NT2/D1 (cell line): ENCODE data around the gene SOX6.
A peak's percentile ranks its signal among the peaks of the same experiment; 100 is the strongest.

Source experiments
- DNase-seq: peaks from one replicate; pipeline ENCODE4 v3.0.0-alpha.2; 2011; ENCODE audit warnings: low read depth, low spot score
- H3K27me3 ChIP-seq: 2 replicates; pipeline ENCODE4 v1.6.0; 2011; ENCODE audit warnings: mild to moderate bottlenecking; ENCODE audit not compliant: insufficient read length, insufficient read depth
- H3K36me3 ChIP-seq: 2 replicates; pipeline ENCODE4 v1.6.1; 2011; ENCODE audit warnings: mild to moderate bottlenecking, low read length, mixed read lengths; ENCODE audit not compliant: insufficient read depth, insufficient read length
- H3K4me1 ChIP-seq: 2 replicates; pipeline ENCODE4 v1.5.1; 2011; ENCODE audit not compliant: insufficient read depth, insufficient read length
- H3K4me3 ChIP-seq: 2 replicates; pipeline ENCODE4 v1.5.1; 2011; ENCODE audit warnings: low read depth; ENCODE audit not compliant: insufficient read length
- H3K9ac ChIP-seq: 2 replicates; pipeline ENCODE4 v1.6.0; 2011; ENCODE audit warnings: low read depth; ENCODE audit not compliant: insufficient read length
- H3K9me3 ChIP-seq: 2 replicates; pipeline ENCODE4 v1.5.1; 2011; ENCODE audit warnings: mild to moderate bottlenecking, low read length; ENCODE audit not compliant: insufficient read depth
- SUZ12 ChIP-seq: IDR thresholded peaks from 2 replicates; pipeline ENCODE4 v1.6.1; 2011; ENCODE audit not compliant: insufficient read length, insufficient read depth; ENCODE audit errors: extremely low read depth
- YY1 ChIP-seq: IDR thresholded peaks from 2 replicates; pipeline ENCODE4 v1.6.1; 2011; ENCODE audit not compliant: insufficient read length, insufficient read depth
- ZNF274 ChIP-seq: IDR thresholded peaks from 2 replicates; pipeline ENCODE4 v1.6.1; 2011; ENCODE audit warnings: mild to moderate bottlenecking, low read depth, low read length

The SOX6 gene

DNA sequence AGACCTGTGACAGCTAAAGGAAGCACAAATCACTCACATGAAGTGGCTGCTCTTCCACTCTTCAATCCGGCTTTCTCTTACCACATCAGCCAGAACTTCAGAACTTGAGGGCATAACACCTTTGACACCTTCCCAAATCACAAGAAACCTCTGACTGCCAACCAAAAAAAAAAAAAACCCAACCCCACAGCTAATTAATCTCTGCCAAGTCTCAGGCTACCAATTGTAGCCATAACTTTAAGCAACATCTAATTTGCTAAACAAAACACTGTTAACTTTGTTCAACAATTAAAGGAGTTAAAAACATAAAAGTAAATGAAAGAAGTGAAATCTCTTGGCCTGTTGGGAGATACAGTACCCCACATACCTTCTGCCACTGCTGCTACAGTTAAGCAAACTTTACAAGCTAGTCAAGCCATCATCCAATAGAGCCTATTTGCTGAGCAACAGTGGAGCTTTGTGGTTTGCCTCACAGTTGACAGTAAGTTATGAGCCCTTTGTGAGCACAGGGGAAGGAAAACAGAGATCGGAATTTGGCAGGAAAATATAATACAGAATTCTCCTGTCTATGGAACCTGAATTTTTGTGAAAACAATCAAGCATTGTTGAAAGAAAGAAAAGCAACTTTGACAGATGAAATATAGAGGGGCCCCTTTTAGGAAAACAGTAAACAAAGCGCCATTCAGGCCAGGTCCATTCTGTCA, at the start of gene SOX6:
SOX6 (minus strand) TSS at position 490 of the 704 bp plus-strand sequence. CDS start 15,298 bp downstream, outside the sequence.
- DNase-seq: no peak
- Histone ChIP-seq H3K4me1 (no peaks in the 10 kb centered on the region), H3K9ac (no peak within 1 kb of the TSS), H3K36me3 (no peaks in the 10 kb centered on the region), H3K4me3 (no peak within 1 kb of the TSS), H3K9me3 (no peaks in the 10 kb centered on the region), H3K27me3 (no peaks in the 10 kb centered on the region)
- no peak for TF ChIP-seq YY1
- no peak for TF ChIP-seq ZNF274
- no peak for TF ChIP-seq SUZ12

DNA sequence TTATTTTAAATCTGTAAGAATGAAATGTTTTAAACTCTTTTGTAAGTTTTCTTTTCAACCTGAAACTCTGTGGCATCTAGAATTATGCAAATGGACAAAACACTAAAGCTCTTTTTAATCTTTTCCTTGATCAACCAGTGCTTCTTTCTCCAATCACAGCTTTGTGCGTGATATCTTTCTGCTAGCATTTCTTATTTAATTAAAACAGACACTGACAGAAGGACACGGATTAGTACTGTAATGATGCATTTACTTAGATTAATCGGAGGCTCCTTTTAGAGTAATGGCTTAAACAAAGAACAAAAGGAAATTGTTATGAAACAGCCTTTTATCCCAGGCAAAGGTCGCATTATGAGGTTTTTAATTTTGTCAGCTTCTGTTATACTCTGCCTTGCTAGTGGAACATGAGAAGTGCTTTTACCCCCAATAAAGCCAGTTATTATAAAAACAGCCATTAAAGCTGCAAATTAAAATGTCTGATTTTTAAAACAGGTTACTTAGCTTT, 48.5 kb upstream of the SOX6 start:
- Histone ChIP-seq H3K27me3 (peaks cover 15% of the 10 kb centered on the region), H3K9me3 (no peaks in the 10 kb centered on the region), H3K4me3 (no peak overlapping the region), H3K9ac (no peak overlapping the region), H3K4me1 (no peaks in the 10 kb centered on the region), H3K36me3 (no peaks in the 10 kb centered on the region)
- TF ChIP-seq ZNF274: no peak
- no peak for TF ChIP-seq SUZ12
- no peak for TF ChIP-seq YY1
- DNase-seq: no peak

DNA sequence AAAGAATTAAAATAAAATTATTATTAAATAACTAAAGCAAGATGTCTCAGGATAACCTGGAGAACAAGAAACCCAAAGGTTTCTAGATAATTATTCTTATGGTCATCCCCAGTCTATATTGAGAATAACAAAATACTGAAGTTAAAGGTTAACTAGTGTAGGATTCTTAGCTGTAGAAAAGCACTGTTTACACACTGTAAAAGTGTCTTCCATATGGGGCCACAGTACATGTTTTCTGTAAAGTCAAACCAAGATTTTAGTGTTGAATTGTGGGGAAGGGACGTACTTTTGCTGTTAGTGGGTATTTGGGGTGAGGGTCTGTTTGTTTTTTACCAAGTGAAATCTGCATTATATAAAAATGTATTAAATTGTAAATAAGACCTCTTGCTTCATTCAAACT, 47.5 kb upstream of the SOX6 start:
- Histone ChIP-seq H3K4me3 (no peak overlapping the region), H3K36me3 (no peaks in the 10 kb centered on the region), H3K9me3 (no peaks in the 10 kb centered on the region), H3K4me1 (no peaks in the 10 kb centered on the region), H3K9ac (no peak overlapping the region), H3K27me3 (peaks cover 15% of the 10 kb centered on the region)
- TF ChIP-seq YY1 (no peak), SUZ12 (no peak), ZNF274 (no peak)
- no peak for DNase-seq

DNA sequence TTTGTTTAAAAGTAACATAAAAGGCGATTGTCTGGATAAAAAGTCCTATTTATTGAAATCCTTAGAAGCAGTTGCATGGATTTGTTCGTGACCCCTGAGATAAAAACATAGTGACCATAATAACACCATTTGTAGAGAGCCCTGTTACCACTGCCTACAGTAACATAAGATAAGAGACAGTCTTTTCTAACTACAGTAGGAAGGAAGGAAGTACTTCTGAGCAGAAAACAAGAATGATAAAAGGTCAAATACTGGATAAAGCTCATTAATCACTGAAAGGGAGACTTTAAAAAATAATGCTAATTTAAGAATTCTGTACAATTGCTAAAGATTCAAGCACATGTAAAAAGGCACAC, 47.1 kb upstream of the SOX6 start:
- DNase-seq: no peak
- Histone ChIP-seq H3K36me3 (no peaks in the 10 kb centered on the region), H3K9ac (no peak overlapping the region), H3K4me1 (no peaks in the 10 kb centered on the region), H3K4me3 (no peak overlapping the region), H3K27me3 (peaks cover 15% of the 10 kb centered on the region), H3K9me3 (no peaks in the 10 kb centered on the region)
- TF ChIP-seq ZNF274 (no peak), YY1 (no peak), SUZ12 (no peak)

DNA sequence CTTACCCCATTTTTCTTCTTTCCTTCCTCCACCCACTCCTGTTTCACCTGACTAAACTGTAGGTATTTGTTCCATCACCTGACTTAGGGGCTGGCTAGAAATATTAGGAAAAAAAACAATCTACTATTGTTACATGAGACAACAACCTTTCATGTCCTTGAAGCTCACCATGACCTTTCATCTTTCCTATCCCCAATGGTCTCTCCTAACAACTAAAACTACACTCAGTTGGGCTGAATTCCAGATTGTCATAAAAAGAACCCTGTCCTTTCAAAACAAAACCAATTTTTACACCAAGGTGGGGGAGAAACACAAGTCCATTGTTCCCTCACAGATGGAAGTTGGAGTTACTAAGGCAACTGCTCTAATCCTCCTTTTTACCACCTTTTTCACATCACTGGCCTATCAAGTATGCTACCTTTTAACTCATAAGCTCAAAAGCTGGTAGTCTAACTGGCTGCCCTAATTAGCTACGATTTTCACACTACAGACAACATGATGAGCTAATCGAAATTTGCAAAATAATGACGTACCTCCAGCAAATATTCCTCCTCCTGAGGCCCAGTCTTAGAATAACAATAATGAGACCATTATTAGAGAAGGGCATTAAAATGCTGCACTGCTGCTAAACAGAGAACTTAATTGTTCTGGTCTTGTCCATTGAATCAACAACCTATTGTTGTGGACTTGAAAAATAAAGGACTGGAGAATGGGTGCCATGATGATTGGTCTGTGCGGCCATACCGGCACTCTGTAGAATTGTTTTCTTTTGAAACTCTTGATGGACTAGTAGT, 46.5 kb upstream of the SOX6 start:
- H3K36me3 ChIP-seq: no peaks in the 10 kb centered on the region
- DNase-seq: peak; percentile 67

DNA sequence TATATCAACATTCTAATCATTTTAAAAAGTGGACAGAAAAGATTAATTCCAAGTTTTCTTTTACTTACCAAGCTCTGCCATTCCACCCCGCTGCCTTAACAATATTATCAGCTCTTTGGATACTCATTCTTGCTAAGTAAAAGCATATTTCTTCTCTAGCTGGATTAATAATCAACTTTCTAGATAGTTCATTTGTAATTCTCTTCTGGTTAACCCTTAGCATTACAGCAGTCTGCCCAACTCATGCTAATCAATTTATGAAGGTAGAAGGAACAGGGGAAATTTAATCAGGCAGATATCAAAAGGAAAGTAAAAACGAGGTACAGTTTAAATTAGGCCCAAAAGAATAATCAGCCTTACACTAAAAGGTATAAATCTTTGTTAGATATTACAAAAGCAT, 41.0 kb upstream of the SOX6 start:
- Histone ChIP-seq H3K9ac (no peak overlapping the region), H3K36me3 (no peaks in the 10 kb centered on the region), H3K4me3 (no peak overlapping the region), H3K9me3 (no peaks in the 10 kb centered on the region), H3K4me1 (no peaks in the 10 kb centered on the region), H3K27me3 (no peaks in the 10 kb centered on the region)
- TF ChIP-seq SUZ12 (no peak), ZNF274 (no peak), YY1 (no peak)
- DNase-seq: no peak

More for the DNA sequence above, 46.5 kb upstream of the SOX6 start:
- Histone ChIP-seq H3K9ac (no peak overlapping the region), H3K27me3 (peaks cover 15% of the 10 kb centered on the region), H3K4me3 (no peak overlapping the region), H3K9me3 (no peaks in the 10 kb centered on the region), H3K4me1 (no peaks in the 10 kb centered on the region)
- TF ChIP-seq YY1 (no peak), SUZ12 (no peak), ZNF274 (no peak)

DNA sequence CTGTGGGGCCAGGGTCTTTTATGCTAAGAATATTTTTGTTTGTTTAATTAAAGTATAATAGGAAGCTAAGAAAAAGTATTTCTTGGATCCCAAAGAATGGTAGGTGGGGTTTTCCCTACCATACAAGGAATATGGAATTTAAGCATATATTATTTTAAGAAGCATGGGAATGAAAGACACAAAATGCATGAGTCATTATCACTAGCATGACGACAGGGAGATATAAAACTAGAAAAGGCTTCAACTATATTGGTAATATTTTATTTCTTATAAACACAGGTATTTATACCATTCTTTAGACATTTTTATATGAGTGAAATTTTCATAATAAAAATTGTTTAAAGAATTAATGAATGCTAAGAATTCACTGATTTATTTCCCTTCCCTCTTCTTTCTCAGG, 39.3 kb upstream of the SOX6 start:
- Histone ChIP-seq H3K36me3 (no peaks in the 10 kb centered on the region), H3K9me3 (no peaks in the 10 kb centered on the region), H3K4me1 (no peaks in the 10 kb centered on the region), H3K27me3 (no peaks in the 10 kb centered on the region), H3K4me3 (no peak overlapping the region), H3K9ac (no peak overlapping the region)
- DNase-seq: no peak
- no peak for TF ChIP-seq SUZ12
- TF ChIP-seq YY1: no peak
- no peak for TF ChIP-seq ZNF274
